Calu3 (cell line): Measurements from ENCODE around the gene FEN1. TPM values are rescaled to one million over a fixed set of nuclear protein-coding genes. Genes with fewer than 3 reads are reported as not detected.

Source experiments
- BruUV-seq: library from RNA; stranded (reverse); fragments of 400-500 nt; replicated peaks from 2 replicates; lab custom pipeline; 2021; lab: Mats Ljungman, UMichigan
- CTCF ChIA-PET: fragments of 300-600 bp; sonication (Branson Sonifier 250); formaldehyde crosslinking; loops from one replicate; lab custom pipeline; 2022; ENCODE audit warnings: antibody characterized with exemption; lab: Charles Lee
- DNase-seq: peaks from one replicate; pipeline ENCODE4 v3.0.0; 2022
- H3K27ac Mint-ChIP-seq: one replicate; pipeline ENCODE4 v1.8.0; 2022; ENCODE audit warnings: mixed read lengths; ENCODE audit not compliant: unreplicated experiment
- H3K27me3 Mint-ChIP-seq: one replicate; pipeline ENCODE4 v1.8.0; 2022; ENCODE audit warnings: mixed read lengths; ENCODE audit not compliant: unreplicated experiment
- H3K36me3 Mint-ChIP-seq: one replicate; pipeline ENCODE4 v1.8.0; 2022; ENCODE audit warnings: mild to moderate bottlenecking, moderate library complexity, mixed read lengths; ENCODE audit not compliant: insufficient read depth, unreplicated experiment
- H3K4me1 Mint-ChIP-seq: one replicate; pipeline ENCODE4 v1.8.0; 2022; ENCODE audit warnings: mild to moderate bottlenecking, low read depth, mixed read lengths; ENCODE audit not compliant: unreplicated experiment
- H3K4me3 Mint-ChIP-seq: one replicate; pipeline ENCODE4 v1.8.0; 2022; ENCODE audit warnings: mild to moderate bottlenecking, low read depth, moderate library complexity, mixed read lengths; ENCODE audit not compliant: unreplicated experiment
- H3K9me3 Mint-ChIP-seq: one replicate; pipeline ENCODE4 v1.8.0; 2022; ENCODE audit warnings: low read depth, mixed read lengths; ENCODE audit not compliant: unreplicated experiment
- CTCF ChIP-seq: fragments of 200-600 bp; IDR thresholded peaks from one replicate; pipeline ENCODE4 v1.8.0; 2022; ENCODE audit warnings: antibody characterized with exemption; ENCODE audit not compliant: unreplicated experiment
- intact Hi-C: fragments of 100-400 bp; cut with micrococcal nuclease; formaldehyde crosslinking; loops from one replicate; pipeline ENCODE4 v1.10.0; 2022; ENCODE audit not compliant: unreplicated experiment
- total RNA-seq: library from RNA; stranded (reverse); gene quantifications from 2 replicates; pipeline ENCODE4 v1.2.3, GENCODE V29; 2022

The FEN1 gene
- total RNA-seq, 1 experiment from 2014 or later = 72.4 TPM

DNA sequence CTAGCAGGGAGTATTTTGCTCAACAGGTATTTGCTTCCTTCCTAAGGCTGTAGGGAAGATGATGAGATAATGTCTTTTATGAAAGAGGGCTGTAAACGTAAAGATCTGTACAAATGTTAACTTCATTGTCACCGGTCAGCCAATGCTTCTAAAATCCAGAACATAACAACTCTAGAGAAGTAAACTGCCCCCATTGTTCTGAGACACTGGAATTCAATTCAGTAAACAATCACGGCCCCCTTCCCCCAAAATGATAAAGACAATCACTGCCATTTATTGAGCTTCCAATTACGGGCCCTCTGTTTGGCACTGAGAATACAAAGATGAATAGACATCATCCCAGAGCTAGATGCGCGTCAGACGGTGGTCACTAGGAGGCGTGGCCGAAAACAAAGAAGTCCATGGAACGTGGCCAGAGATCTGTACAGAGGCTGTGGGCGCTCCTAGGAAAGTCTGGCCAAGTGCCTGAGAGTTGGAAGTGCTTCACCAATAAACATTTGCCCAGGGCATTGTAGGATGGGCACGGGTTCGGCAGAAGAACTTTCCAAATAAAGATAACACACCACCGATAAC, 888 bp upstream of the FEN1 start:
- Mint-ChIP-seq H3K27me3 (no peaks in the 10 kb centered on the region), H3K36me3 (peaks cover 69% of the 10 kb centered on the region)

GRCh38 chr11:61793083-61793828, 545 bp downstream of the FEN1 start:
- H3K27me3 Mint-ChIP-seq = no peaks in the 10 kb centered on the region
- DNase-seq = no peak
- CTCF ChIA-PET = interaction anchor here (1.0 to 1.6 kb wide), 4 partner anchors 22 to 40 kb away, joined by 3 to 15 read pairs (median 4); partner anchors contain the start of gene FADS1
- H3K9me3 Mint-ChIP-seq = no peaks in the 10 kb centered on the region
- no peak for TF ChIP-seq CTCF
- peak overlapping the region; percentile 93 for H3K4me3 Mint-ChIP-seq
- intact Hi-C loops = loop anchor here (10.0 kb wide), 2 partner anchors 102 to 152 kb away; partner anchors contain the start of gene FADS3
- peak overlapping the region; percentile 99 for H3K27ac Mint-ChIP-seq
- H3K36me3 Mint-ChIP-seq = peaks cover 70% of the 10 kb centered on the region
- BruUV-seq = TSS peak; percentile 71
- H3K4me1 Mint-ChIP-seq = peaks cover 36% of the 10 kb centered on the region

More for the DNA sequence above, 888 bp upstream of the FEN1 start:
- no peak for TF ChIP-seq CTCF
- TSS peak; percentile 87 for BruUV-seq
- CTCF ChIA-PET = interaction anchor here (0.9 to 1.6 kb wide), 4 partner anchors 35 to 290 kb away, joined by 3 to 15 read pairs (median 4); no protein-coding TSS in a partner anchor
- peak; percentile 74 for DNase-seq
- Mint-ChIP-seq H3K27ac (peak overlapping the region; percentile 99), H3K9me3 (no peaks in the 10 kb centered on the region), H3K4me1 (peaks cover 36% of the 10 kb centered on the region), H3K4me3 (peak overlapping the region; percentile 93)
- intact Hi-C loops = loop anchor here (10.0 kb wide), 2 partner anchors 103 to 153 kb away; partner anchors contain the start of gene FADS3

DNA sequence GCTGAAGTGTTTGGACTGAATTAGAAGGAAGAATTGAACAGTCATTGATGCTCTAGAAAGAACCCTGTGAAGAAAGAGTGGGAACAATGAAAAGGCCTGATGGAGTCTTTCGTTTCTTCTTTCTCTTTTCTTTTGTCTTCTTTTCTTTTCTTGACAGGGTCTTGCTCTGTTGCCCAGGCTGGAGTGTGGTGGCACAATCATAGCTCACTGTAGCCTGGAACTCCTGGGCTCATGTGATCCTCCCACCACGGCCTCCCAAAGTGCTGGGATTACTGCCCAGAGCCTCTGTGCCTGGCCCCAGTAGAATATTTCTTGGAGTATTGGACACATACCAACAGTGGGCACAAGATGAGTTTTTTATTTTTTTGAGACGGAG, 1.1 kb downstream of the FEN1 start:
- CTCF ChIA-PET = interaction anchor here (1.5 kb wide), 1 partner anchor 21 kb away, joined by 3 read pairs; no protein-coding TSS in a partner anchor
- no TSS peak for BruUV-seq
- H3K36me3 Mint-ChIP-seq = peaks cover 72% of the 10 kb centered on the region
- peaks cover 36% of the 10 kb centered on the region for H3K4me1 Mint-ChIP-seq
- H3K27ac Mint-ChIP-seq = peak overlapping the region; percentile 99
- H3K4me3 Mint-ChIP-seq = peak overlapping the region; percentile 93
- H3K27me3 Mint-ChIP-seq = no peaks in the 10 kb centered on the region
- intact Hi-C loops = loop anchor here (10.0 kb wide), 2 partner anchors 101 to 151 kb away; partner anchors contain the start of gene FADS3
- H3K9me3 Mint-ChIP-seq = no peaks in the 10 kb centered on the region
- DNase-seq = no peak
- no peak for TF ChIP-seq CTCF

DNA sequence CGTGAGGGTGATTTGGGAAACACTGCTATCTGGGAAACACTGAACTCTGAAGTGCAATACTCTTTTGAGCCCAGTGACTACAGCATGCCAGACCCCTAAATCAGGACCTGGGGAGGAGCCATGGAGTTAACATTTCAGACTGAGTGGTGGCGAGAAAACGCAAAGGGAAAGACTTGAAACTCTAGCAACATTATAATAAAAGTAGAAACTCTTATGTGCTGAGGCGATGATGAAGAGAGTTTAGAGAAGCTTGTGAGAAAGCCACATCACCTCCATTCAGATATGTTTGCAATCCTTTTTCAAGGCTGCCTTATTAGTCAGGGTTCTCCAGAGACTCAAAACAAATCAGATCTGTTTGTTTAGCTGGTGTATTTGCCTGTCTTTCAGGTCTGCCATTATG, 1.9 kb downstream of the FEN1 start:
- intact Hi-C loops = loop anchor here (10.0 kb wide), 2 partner anchors 100 to 150 kb away; partner anchors contain the start of gene FADS3
- Mint-ChIP-seq H3K36me3 (peaks cover 76% of the 10 kb centered on the region), H3K27ac (no peak overlapping the region), H3K27me3 (no peaks in the 10 kb centered on the region), H3K9me3 (no peaks in the 10 kb centered on the region), H3K4me1 (peaks cover 34% of the 10 kb centered on the region), H3K4me3 (no peak overlapping the region)
- BruUV-seq = no TSS peak
- TF ChIP-seq CTCF = no peak
- no peak for DNase-seq
- CTCF ChIA-PET = no interaction called here
